Mesodermal cell (in vitro differentiated cells): ENCODE results near the gene SLC9A3.

Experiments used
- H3K27ac ChIP-seq: 2 replicates; pipeline ENCODE4 v1.7.0; 2013; ENCODE audit warnings: mild to moderate bottlenecking, low read depth, low read length, moderate library complexity; ENCODE audit not compliant: severe bottlenecking
- H3K36me3 ChIP-seq: 2 replicates; pipeline ENCODE4 v1.7.1; 2013; ENCODE audit warnings: mild to moderate bottlenecking, low read length, moderate library complexity; ENCODE audit not compliant: control insufficient read depth, insufficient read depth
- H3K4me1 ChIP-seq: one replicate; pipeline ENCODE4 v1.7.1; 2013; ENCODE audit warnings: mild to moderate bottlenecking, low read length; ENCODE audit not compliant: insufficient read depth, control insufficient read depth, poor library complexity, severe bottlenecking
- H3K4me3 ChIP-seq: 2 replicates; pipeline ENCODE4 v1.7.0; 2013; ENCODE audit warnings: low read length, control low read depth, mild to moderate bottlenecking; ENCODE audit not compliant: insufficient read depth, poor library complexity, severe bottlenecking; ENCODE audit errors: extremely low read depth
- H3K9me3 ChIP-seq: 2 replicates; pipeline ENCODE4 v1.7.1; 2013; ENCODE audit warnings: mild to moderate bottlenecking, low read length, moderate library complexity; ENCODE audit not compliant: control insufficient read depth
- WGBS, 2 experiments: methylation state at CpG; one replicate each; pipeline ENCODE4 v1.1.5; 2013; ENCODE audit warnings: missing lambda C conversion rate in 2 of 2; ENCODE audit not compliant: insufficient coverage in 2 of 2; 5-methylcytosine and 5-hydroxymethylcytosine counted together

The SLC9A3 gene

GRCh38 chr5:453725-454481 is 70.3 kb downstream of the SLC9A3 start:
- WGBS, 2 experiments: 89 to 98% methylated on average over 15 to 16 of the region's 16 CpGs
- Histone ChIP-seq H3K27ac (no peak overlapping the region), H3K4me1 (no peaks in the 10 kb centered on the region), H3K4me3 (no peak overlapping the region), H3K36me3 (peaks cover 89% of the 10 kb centered on the region), H3K9me3 (peaks cover 13% of the 10 kb centered on the region)

GRCh38 chr5:452978-453710 is 71.1 kb downstream of the SLC9A3 start:
- H3K4me1 ChIP-seq: no peaks in the 10 kb centered on the region
- no peak overlapping the region for H3K27ac ChIP-seq
- H3K36me3 ChIP-seq: peaks cover 89% of the 10 kb centered on the region
- no peak overlapping the region for H3K4me3 ChIP-seq
- WGBS, 2 experiments: 95 to 96% methylated on average over 15 of the region's 17 CpGs
- peaks cover 13% of the 10 kb centered on the region for H3K9me3 ChIP-seq

GRCh38 chr5:451587-452458 is 72.4 kb downstream of the SLC9A3 start:
- no peaks in the 10 kb centered on the region for H3K4me1 ChIP-seq
- no peak overlapping the region for H3K27ac ChIP-seq
- H3K4me3 ChIP-seq: no peak overlapping the region
- WGBS, 2 experiments: 67 to 76% methylated on average over 2 to 3 of the region's 5 CpGs
- peaks cover 89% of the 10 kb centered on the region for H3K36me3 ChIP-seq
- peaks cover 13% of the 10 kb centered on the region for H3K9me3 ChIP-seq

GRCh38 chr5:449151-449550 is 75.1 kb downstream of the SLC9A3 start:
- H3K4me3 ChIP-seq: no peak overlapping the region
- 93 to 94% methylated on average over 2 to 3 of the region's 5 CpGs for WGBS, 2 experiments
- H3K9me3 ChIP-seq: peaks cover 13% of the 10 kb centered on the region
- H3K36me3 ChIP-seq: peaks cover 74% of the 10 kb centered on the region
- H3K4me1 ChIP-seq: peaks cover 2% of the 10 kb centered on the region
- no peak overlapping the region for H3K27ac ChIP-seq

GRCh38 chr5:448766-449090 is 75.5 kb downstream of the SLC9A3 start:
- no peak overlapping the region for H3K27ac ChIP-seq
- H3K9me3 ChIP-seq: peaks cover 13% of the 10 kb centered on the region
- 94 to 99% methylated on average over 12 of the region's 12 CpGs for WGBS, 2 experiments
- no peak overlapping the region for H3K4me3 ChIP-seq
- peaks cover 6% of the 10 kb centered on the region for H3K4me1 ChIP-seq
- peaks cover 69% of the 10 kb centered on the region for H3K36me3 ChIP-seq

GRCh38 chr5:448061-448765 is 76.0 kb downstream of the SLC9A3 start:
- 95 to 96% methylated on average over 21 of the region's 21 CpGs for WGBS, 2 experiments
- Histone ChIP-seq H3K9me3 (peaks cover 13% of the 10 kb centered on the region), H3K36me3 (peaks cover 64% of the 10 kb centered on the region), H3K4me1 (peaks cover 8% of the 10 kb centered on the region), H3K4me3 (no peak overlapping the region), H3K27ac (no peak overlapping the region)

- Histone ChIP-seq H3K4me3 (no peak overlapping the region), H3K36me3 (peaks cover 57% of the 10 kb centered on the region), H3K4me1 (peaks cover 8% of the 10 kb centered on the region), H3K27ac (no peak overlapping the region), H3K9me3 (peaks cover 11% of the 10 kb centered on the region)
- 91 to 94% methylated on average over 21 of the region's 21 CpGs for WGBS, 2 experiments
These were observed 76.7 kb downstream of the SLC9A3 start for GRCh38 chr5:447501-447900.

- no peak overlapping the region for H3K27ac ChIP-seq
- no peak overlapping the region for H3K4me3 ChIP-seq
- peaks cover 5% of the 10 kb centered on the region for H3K9me3 ChIP-seq
- H3K36me3 ChIP-seq: peaks cover 52% of the 10 kb centered on the region
- WGBS, 2 experiments: 77 to 83% methylated on average over 6 to 7 of the region's 7 CpGs
- peaks cover 12% of the 10 kb centered on the region for H3K4me1 ChIP-seq
These were observed 77.4 kb downstream of the SLC9A3 start for GRCh38 chr5:446883-447263.

GRCh38 chr5:446066-446882 is 78.0 kb downstream of the SLC9A3 start:
- peaks cover 46% of the 10 kb centered on the region for H3K36me3 ChIP-seq
- H3K4me1 ChIP-seq: peaks cover 13% of the 10 kb centered on the region
- WGBS, 2 experiments: 91 to 97% methylated on average over 16 of the region's 19 CpGs
- no peak overlapping the region for H3K27ac ChIP-seq
- H3K9me3 ChIP-seq: no peaks in the 10 kb centered on the region
- H3K4me3 ChIP-seq: no peak overlapping the region
